HG02763 (cell line): ENCODE data around the gene SOX13.

Experiments used
- ATAC-seq: cut with Tn5 transposase; IDR thresholded peaks from one replicate; pipeline ENCODE4 v1.9.1; 2021; ENCODE audit warnings: mild to moderate bottlenecking, moderate library complexity; ENCODE audit not compliant: unreplicated experiment

SOX13 gene

DNA sequence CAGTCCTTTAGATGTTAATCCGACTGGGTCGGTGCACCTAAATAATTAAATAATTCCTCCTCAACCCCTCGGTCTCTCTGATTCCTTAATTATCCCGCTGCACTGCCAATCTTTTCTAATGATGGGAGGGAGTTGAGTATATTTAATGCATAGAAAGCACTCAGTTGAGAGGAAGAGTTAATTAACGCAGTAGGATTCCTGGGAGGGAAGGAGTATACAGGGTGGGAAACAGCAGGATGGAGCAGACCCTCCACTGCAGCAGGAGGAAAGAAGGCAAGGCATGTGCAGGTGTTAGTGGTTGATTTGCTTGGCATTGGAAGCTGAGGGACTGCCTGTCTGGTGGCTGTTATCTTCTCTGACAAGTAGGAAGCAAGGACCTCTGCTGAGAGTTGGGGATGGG is 103.1 kb downstream of the SOX13 start:
- no peak for ATAC-seq

DNA sequence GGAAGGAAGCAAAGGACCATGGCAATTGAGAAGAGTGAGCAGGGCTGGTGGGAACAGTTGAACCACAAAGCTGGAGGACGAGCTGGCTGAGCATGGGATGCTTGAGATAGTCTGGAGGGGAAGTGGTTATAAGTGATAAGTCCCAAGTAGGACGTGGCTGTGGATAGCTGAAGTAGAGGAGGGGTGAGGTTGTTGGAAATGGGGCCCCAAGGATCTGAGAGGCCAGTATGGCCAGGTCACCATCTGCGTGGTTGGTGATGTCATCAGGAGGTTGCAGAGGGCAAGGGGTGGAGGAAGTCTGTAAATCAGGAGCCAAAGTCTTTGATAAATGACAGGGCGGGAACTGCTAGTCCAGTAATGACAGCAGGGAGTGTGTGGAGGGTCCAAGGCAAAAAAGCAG is 104.2 kb downstream of the SOX13 start:
- ATAC-seq: no peak
